ENCODE results near the gene SMAD2.

GRCh38 chr18:47781561-47781960 lies 148.9 kb downstream of the SMAD2 start:
- TF ChIP-seq EZH2 (IDR thresholded peaks at IDR 0.05; ENCODE audit: low read depth): no peak
- no peak for TF ChIP-seq CTCF (conservative IDR thresholded peaks at IDR 0.05)
